ENCODE measurements around the gene MTARC1.

MTARC1 gene

DNA sequence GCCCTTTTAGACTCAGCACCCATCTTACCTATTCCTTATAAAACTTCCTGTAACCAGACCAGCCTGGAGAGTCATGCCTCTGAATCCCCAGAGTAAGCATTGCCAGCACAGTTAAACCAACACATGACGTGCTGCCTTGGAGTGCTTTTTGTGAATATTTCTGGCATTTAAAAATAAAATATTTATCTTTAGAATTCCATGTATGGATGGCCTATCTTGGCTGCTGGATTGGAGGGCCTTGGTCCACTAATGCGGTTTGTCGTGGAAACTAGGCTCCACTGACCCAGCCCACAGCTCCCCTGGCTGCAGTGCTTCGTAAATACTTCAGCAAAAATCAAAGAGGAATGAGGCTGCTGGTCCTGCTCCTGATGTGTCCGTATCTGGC is 17.5 kb downstream of the MTARC1 start:
- H3K9me3 Mint-ChIP-seq: no peaks in the 10 kb centered on the region
- peaks cover 3% of the 10 kb centered on the region for H3K27me3 Mint-ChIP-seq
- no peak overlapping the region for H3K4me3 Mint-ChIP-seq
- DNase-seq (ENCODE audit: low spot score in 2 of 2): no peak
- no peaks in the 10 kb centered on the region for H3K4me1 Mint-ChIP-seq
- H3K27ac Mint-ChIP-seq: no peak overlapping the region
- H3K36me3 Mint-ChIP-seq: peaks cover 2% of the 10 kb centered on the region
- no peak for ATAC-seq (ENCODE audit: low read depth)

DNA sequence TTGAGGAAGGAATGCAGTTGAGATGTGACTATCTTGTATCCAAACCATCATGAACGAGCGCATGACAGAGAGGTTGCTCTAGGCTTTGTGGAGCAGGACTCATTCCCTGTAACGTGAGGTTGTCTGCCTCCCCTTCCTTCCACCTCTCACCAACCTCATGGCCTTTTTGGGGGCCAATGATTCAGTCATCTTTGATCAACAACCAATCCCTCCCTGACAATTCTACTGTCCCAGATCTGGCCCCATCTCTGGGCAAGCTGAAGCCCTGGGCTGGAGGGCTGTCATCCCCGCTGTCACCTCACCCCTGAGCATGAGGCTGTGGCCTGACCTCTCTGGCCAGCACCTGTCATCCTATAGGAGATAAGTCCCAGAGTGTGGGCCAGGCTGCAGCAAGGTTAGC is 19.7 kb downstream of the MTARC1 start:
- ATAC-seq (ENCODE audit: low read depth) (no peak), DNase-seq (ENCODE audit: low spot score in 2 of 2) (no peak)
- Mint-ChIP-seq H3K27me3 (peaks cover 3% of the 10 kb centered on the region), H3K4me1 (peaks cover 6% of the 10 kb centered on the region), H3K27ac (no peak overlapping the region), H3K9me3 (no peaks in the 10 kb centered on the region), H3K36me3 (peaks cover 2% of the 10 kb centered on the region), H3K4me3 (no peak overlapping the region)

DNA sequence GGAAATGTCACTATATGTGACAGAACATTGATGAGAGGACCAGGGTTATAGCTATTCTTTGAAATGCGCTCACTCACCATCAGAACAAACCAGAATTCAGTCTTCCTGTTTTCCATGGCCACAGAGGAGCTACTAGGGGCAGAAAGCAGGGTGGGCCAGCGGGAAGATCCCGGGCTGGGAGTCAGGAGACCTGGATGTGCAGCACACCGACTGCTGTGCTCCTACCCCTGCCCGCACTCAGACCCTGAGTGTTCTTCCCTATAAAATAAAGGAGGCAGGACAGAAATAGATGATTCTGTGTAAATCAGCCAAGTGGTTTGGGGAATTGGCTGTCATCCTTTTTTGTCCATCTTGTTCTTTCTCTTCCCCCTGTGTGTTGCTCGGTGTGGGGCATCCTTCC is 21.0 kb downstream of the MTARC1 start:
- Mint-ChIP-seq H3K27ac (no peak overlapping the region), H3K36me3 (peaks cover 4% of the 10 kb centered on the region), H3K4me3 (no peak overlapping the region), H3K4me1 (peaks cover 6% of the 10 kb centered on the region), H3K27me3 (peaks cover 5% of the 10 kb centered on the region), H3K9me3 (no peaks in the 10 kb centered on the region)
- no peak for ATAC-seq (ENCODE audit: low read depth)
- no peak for DNase-seq (ENCODE audit: low spot score in 2 of 2)

- Mint-ChIP-seq H3K9me3 (no peaks in the 10 kb centered on the region), H3K4me1 (peaks cover 6% of the 10 kb centered on the region), H3K36me3 (peaks cover 4% of the 10 kb centered on the region), H3K4me3 (no peak overlapping the region), H3K27me3 (peaks cover 7% of the 10 kb centered on the region), H3K27ac (no peak overlapping the region)
- ATAC-seq (ENCODE audit: low read depth) (no peak), DNase-seq (ENCODE audit: low spot score in 2 of 2) (no peak)
Observed at GRCh38 chr1:220808345-220809186, 21.9 kb downstream of the MTARC1 start.

DNA sequence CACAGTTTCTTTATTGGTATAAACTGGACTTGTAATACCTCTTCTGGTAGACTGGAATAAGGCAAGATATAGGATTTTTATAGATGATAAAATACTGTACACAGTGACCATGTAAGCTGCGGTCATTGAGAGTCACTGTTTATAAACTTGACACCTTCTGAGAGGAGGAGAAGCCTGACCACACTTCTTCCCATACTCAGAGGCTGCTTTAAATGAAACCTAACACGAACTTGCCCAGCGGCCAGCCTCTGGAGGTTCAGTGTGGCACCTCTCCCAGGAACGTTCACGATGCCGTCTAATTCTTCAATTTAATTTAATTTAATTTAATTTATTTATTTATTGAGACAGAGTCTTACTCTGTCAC is 22.5 kb downstream of the MTARC1 start:
- Mint-ChIP-seq H3K27me3 (peaks cover 7% of the 10 kb centered on the region), H3K9me3 (no peaks in the 10 kb centered on the region), H3K27ac (no peak overlapping the region), H3K36me3 (peaks cover 4% of the 10 kb centered on the region), H3K4me1 (peaks cover 6% of the 10 kb centered on the region), H3K4me3 (no peak overlapping the region)
- DNase-seq (ENCODE audit: low spot score in 2 of 2): no peak
- no peak for ATAC-seq (ENCODE audit: low read depth)

- H3K4me3 Mint-ChIP-seq: no peak overlapping the region
Observed at GRCh38 chr1:220809704-220810103, 23.0 kb downstream of the MTARC1 start.

DNA sequence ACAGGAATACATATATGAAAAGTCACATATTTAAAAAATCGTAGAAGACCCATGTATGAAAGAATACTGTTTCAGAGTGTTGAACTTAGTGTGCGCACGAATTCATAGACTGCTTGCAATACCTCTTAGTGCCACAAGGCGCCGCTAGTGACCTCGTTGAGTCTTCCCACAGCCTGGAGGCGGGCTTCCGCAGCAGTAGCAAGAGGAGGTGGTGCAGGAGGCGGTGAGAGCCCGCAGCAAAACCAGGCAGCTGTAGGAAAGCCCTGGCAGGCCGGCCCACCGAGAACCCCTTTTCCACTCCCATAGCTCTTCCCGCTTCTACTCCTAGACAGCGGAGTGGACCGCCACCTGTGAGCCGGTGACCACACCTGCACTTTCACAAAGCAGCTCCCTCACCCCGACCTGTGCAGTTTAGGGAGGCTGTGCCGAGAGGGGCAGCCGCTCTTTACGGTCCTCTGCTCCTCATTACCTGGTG is 23.5 kb downstream of the MTARC1 start:
- H3K4me1 Mint-ChIP-seq: peaks cover 6% of the 10 kb centered on the region
- peaks cover 4% of the 10 kb centered on the region for H3K36me3 Mint-ChIP-seq
- no peaks in the 10 kb centered on the region for H3K9me3 Mint-ChIP-seq
- H3K27me3 Mint-ChIP-seq: peaks cover 7% of the 10 kb centered on the region
- no peak overlapping the region for H3K27ac Mint-ChIP-seq
- ATAC-seq (ENCODE audit: low read depth) (peak; percentile 94), DNase-seq (ENCODE audit: low spot score in 2 of 2) (peak; percentile 65 to 66)
- H3K4me3 Mint-ChIP-seq: peak overlapping the region; percentile 81

More at GRCh38 chr1:220809704-220810103, 23.0 kb downstream of the MTARC1 start:
- H3K27ac Mint-ChIP-seq: no peak overlapping the region
- no peak for ATAC-seq (ENCODE audit: low read depth)
- no peak for DNase-seq (ENCODE audit: low spot score in 2 of 2)
- peaks cover 4% of the 10 kb centered on the region for H3K36me3 Mint-ChIP-seq
- H3K9me3 Mint-ChIP-seq: no peaks in the 10 kb centered on the region
- H3K27me3 Mint-ChIP-seq: peaks cover 7% of the 10 kb centered on the region
- peaks cover 6% of the 10 kb centered on the region for H3K4me1 Mint-ChIP-seq

DNA sequence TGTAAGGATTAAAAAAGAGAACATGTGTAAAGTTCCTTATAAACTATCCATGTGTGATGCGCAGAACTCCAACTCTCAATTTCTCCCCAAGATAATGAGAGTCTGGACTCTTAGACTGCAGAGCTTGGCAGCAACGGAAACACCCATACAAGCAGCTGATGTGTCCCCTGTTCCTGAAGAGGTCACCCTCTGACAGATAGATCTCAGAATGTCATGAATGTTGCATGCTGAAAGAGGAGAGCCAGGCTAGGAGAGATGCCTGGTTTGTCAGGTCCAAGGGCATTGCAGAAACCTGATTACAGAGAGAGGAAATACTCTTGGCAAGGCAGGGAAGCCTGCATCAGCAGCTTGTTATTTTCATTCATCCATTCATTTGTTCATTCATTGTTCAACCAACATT is 24.2 kb downstream of the MTARC1 start:
- no peak for ATAC-seq (ENCODE audit: low read depth)
- no peak overlapping the region for H3K4me3 Mint-ChIP-seq
- peaks cover 6% of the 10 kb centered on the region for H3K4me1 Mint-ChIP-seq
- no peak for DNase-seq (ENCODE audit: low spot score in 2 of 2)
- H3K27ac Mint-ChIP-seq: no peak overlapping the region
- H3K27me3 Mint-ChIP-seq: peaks cover 7% of the 10 kb centered on the region
- H3K36me3 Mint-ChIP-seq: peaks cover 4% of the 10 kb centered on the region
- no peaks in the 10 kb centered on the region for H3K9me3 Mint-ChIP-seq

GRCh38 chr1:220811695-220812094 is 25.0 kb downstream of the MTARC1 start:
- H3K4me1 Mint-ChIP-seq: peaks cover 6% of the 10 kb centered on the region
- ATAC-seq (ENCODE audit: low read depth) (no peak), DNase-seq (ENCODE audit: low spot score in 2 of 2) (no peak)
- H3K9me3 Mint-ChIP-seq: no peaks in the 10 kb centered on the region
- peaks cover 7% of the 10 kb centered on the region for H3K27me3 Mint-ChIP-seq
- peaks cover 4% of the 10 kb centered on the region for H3K36me3 Mint-ChIP-seq
- H3K27ac Mint-ChIP-seq: no peak overlapping the region
- H3K4me3 Mint-ChIP-seq: no peak overlapping the region

DNA sequence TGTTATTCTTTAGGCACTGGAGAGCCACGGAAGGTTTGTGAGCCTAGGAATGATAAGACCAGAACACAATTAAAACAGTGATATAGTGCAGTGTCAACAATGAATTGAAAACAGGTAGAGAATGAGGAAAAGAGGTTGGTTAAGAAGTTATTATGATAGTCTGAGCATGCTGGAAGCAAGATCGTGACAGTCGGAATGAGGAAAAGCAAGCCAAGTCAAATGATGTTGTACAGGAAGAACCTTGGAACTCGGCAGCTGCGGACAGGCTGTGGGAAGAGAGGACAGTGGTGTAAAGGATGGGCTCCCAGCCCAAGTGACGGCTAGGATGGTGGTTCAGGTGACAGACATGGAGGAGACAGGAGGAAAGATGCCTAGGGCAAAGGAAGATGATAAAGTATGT is 25.6 kb downstream of the MTARC1 start:
- DNase-seq (ENCODE audit: low spot score in 2 of 2) (no peak), ATAC-seq (ENCODE audit: low read depth) (no peak)
- peaks cover 6% of the 10 kb centered on the region for H3K4me1 Mint-ChIP-seq
- no peak overlapping the region for H3K27ac Mint-ChIP-seq
- peaks cover 7% of the 10 kb centered on the region for H3K27me3 Mint-ChIP-seq
- no peaks in the 10 kb centered on the region for H3K9me3 Mint-ChIP-seq
- peaks cover 6% of the 10 kb centered on the region for H3K36me3 Mint-ChIP-seq
- no peak overlapping the region for H3K4me3 Mint-ChIP-seq

DNA sequence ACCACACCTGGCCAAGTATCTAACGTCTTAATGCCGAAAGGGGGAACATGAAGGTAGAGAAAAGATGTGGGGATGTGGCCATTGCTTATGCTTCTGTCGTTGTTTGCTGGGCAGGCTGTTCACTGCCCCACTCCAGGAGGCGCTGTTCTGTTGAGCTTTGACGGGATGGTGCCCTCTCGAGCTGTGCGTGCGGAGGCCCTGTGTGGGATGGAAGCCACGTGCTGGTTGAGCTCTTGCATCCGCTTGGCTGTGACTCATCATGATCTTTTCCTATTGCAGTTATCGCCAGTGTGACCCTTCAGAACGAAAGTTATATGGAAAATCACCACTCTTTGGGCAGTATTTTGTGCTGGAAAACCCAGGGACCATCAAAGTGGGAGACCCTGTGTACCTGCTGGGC is 26.3 kb downstream of the MTARC1 start:
- Mint-ChIP-seq H3K4me1 (peaks cover 6% of the 10 kb centered on the region), H3K9me3 (no peaks in the 10 kb centered on the region), H3K36me3 (peaks cover 7% of the 10 kb centered on the region), H3K27ac (no peak overlapping the region), H3K27me3 (peaks cover 7% of the 10 kb centered on the region), H3K4me3 (no peak overlapping the region)
- ATAC-seq (ENCODE audit: low read depth) (no peak), DNase-seq (ENCODE audit: low spot score in 2 of 2) (no peak)

- Mint-ChIP-seq H3K4me3 (no peak overlapping the region), H3K27ac (no peak overlapping the region), H3K9me3 (peaks cover under 1% of the 10 kb centered on the region), H3K36me3 (peaks cover 8% of the 10 kb centered on the region), H3K27me3 (peaks cover 9% of the 10 kb centered on the region), H3K4me1 (peaks cover 2% of the 10 kb centered on the region)
- DNase-seq (ENCODE audit: low spot score in 2 of 2) (no peak), ATAC-seq (ENCODE audit: low read depth) (no peak)
Observed at GRCh38 chr1:220815409-220815808, 28.7 kb downstream of the MTARC1 start.

DNA sequence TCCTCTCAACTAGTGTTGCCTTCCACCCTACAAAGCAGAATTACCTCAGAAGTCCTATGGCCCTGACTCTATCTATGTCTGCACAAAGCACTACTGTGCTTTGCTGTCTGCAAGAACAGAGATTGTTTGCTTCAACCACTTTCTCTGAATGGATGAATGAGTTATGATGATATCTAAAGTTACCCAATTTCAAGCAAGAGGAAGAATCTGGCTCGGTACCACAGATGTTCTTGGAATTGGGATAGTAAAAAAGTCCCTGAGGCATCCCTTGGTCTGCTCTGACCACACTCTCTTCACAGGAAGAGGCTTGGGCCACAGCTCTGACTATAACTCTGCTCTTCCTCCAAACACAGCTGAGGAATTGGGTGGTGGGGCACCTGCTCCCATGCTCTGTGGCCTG is 31.2 kb downstream of the MTARC1 start:
- no peak overlapping the region for H3K4me3 Mint-ChIP-seq
- peaks cover 2% of the 10 kb centered on the region for H3K9me3 Mint-ChIP-seq
- H3K36me3 Mint-ChIP-seq: peaks cover 5% of the 10 kb centered on the region
- DNase-seq (ENCODE audit: low spot score in 2 of 2) (no peak), ATAC-seq (ENCODE audit: low read depth) (no peak)
- H3K27ac Mint-ChIP-seq: no peak overlapping the region
- peaks cover 2% of the 10 kb centered on the region for H3K27me3 Mint-ChIP-seq
- no peaks in the 10 kb centered on the region for H3K4me1 Mint-ChIP-seq

DNA sequence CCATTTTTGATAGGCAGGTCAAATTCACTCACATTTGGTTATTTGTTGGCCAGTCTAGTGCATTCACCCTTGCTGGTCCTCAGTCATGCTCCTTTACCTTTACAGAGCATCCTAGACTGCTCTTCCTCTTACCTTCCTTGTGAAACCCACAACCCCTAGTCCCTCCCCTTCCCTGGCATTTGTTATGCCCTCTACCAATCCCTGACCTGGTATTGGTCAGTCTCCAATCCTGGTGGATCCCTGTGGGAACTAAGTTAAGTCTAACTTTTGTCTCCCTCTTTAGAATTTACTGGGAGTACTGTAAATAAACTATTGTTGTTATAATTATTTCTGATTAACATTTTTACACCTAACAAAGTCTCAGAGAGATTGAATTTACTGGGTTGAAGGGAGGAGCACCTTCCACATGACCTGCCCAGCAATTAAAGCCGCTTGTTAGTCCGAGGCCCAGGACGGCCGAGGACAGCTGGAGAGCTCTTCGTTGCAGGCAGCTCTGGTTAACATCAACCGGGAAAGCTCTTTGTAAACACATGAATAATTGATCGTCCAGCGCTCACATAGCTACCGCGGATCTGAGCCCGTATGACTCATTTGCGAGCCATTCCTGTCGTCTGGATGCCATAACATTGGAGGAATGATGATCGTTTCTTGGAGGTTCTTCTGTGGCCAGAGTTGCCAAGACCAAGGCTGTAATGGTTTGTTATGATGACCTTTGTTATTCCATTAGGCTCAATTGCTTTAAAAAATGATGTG is 31.9 kb downstream of the MTARC1 start:
- Mint-ChIP-seq H3K4me1 (no peaks in the 10 kb centered on the region), H3K9me3 (peaks cover 2% of the 10 kb centered on the region), H3K27me3 (peaks cover 4% of the 10 kb centered on the region), H3K27ac (peak overlapping the region; percentile 60), H3K4me3 (no peak overlapping the region), H3K36me3 (peaks cover 5% of the 10 kb centered on the region)
- ATAC-seq (ENCODE audit: low read depth) (no peak), DNase-seq (ENCODE audit: low spot score in 2 of 2) (no peak)
